ENCODE data around the gene SLC39A8.

DNA sequence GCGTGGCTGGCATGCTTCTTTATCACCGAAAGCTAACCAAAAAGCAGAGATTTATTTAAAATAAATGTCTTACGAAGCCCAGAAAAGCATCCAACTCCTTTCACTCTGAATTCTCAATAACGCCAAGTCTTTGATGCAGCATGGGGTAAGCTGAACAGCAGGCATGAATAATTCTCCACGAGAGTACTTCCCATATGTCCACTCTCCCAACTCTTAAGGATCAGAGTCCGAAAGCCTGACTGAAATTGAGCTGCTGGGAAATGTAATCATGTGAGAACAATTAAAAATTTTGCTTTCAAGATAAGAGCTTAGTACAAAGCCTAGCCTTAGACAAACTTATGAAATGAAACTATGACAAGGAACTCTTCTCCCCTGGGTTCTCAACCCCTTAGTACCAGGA lies 7.5 kb upstream of the SLC39A8 start:
- TF ChIP-seq, protein P1, sequence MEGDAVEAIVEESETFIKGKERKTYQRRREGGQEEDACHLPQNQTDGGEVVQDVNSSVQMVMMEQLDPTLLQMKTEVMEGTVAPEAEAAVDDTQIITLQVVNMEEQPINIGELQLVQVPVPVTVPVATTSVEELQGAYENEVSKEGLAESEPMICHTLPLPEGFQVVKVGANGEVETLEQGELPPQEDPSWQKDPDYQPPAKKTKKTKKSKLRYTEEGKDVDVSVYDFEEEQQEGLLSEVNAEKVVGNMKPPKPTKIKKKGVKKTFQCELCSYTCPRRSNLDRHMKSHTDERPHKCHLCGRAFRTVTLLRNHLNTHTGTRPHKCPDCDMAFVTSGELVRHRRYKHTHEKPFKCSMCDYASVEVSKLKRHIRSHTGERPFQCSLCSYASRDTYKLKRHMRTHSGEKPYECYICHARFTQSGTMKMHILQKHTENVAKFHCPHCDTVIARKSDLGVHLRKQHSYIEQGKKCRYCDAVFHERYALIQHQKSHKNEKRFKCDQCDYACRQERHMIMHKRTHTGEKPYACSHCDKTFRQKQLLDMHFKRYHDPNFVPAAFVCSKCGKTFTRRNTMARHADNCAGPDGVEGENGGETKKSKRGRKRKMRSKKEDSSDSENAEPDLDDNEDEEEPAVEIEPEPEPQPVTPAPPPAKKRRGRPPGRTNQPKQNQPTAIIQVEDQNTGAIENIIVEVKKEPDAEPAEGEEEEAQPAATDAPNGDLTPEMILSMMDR (IDR thresholded peaks at IDR 0.05), result no peak
- TF ChIP-seq POLR2A (IDR thresholded peaks at IDR 0.05), result no peak

Data from uterus (tissue), 2 donors.